IMR-90 (cell line): ENCODE results near the gene TNRC6B. TPM values are rescaled to one million over a fixed set of nuclear protein-coding genes. Genes with fewer than 3 reads are reported as not detected.
"Not testable (repeated sequence)": the region's sequence is repeated elsewhere in the genome, so short reads cannot be mapped to it uniquely, and the experiment has no call there.

Experiments
- ATAC-seq: fragments of 200-7000 bp; cut with Tn5 transposase; 2 replicates; pipeline ENCODE4 v1.9.1; 2020; ENCODE audit warnings: low read depth, mild to moderate bottlenecking, moderate library complexity
- BruUV-seq: library from RNA; stranded (reverse); fragments of 400-500 nt; replicated peaks from 2 replicates; lab custom pipeline; 2021; lab: Mats Ljungman, UMichigan
- CTCF ChIA-PET: fragments of 300-600 bp; formaldehyde crosslinking; extraction: SDS; loops from one replicate; lab custom pipeline; 2021; ENCODE audit warnings: antibody characterized with exemption; lab: Yijun Ruan, JAX
- POLR2A ChIA-PET: fragments of 300-600 bp; sonication (Branson Sonifier 250); formaldehyde crosslinking; loops from one replicate; lab custom pipeline; 2022; ENCODE audit warnings: antibody characterized with exemption; ENCODE audit not compliant: unreplicated experiment; lab: Charles Lee
- DNase-seq: peaks from one replicate; pipeline ENCODE4 v3.0.0; 2013
- H2AFZ ChIP-seq: replicated peaks from 2 replicates; pipeline ENCODE3; 2013; ENCODE audit warnings: low read length, mild to moderate bottlenecking; ENCODE audit not compliant: poor library complexity
- H2AK5ac ChIP-seq: 2 replicates; pipeline ENCODE4 v1.6.1; 2013; ENCODE audit warnings: low read depth, low read length, inconsistent platforms
- H2AK9ac ChIP-seq: replicated peaks from 2 replicates; pipeline ENCODE3; 2013; ENCODE audit warnings: mild to moderate bottlenecking, low read depth, low read length, moderate library complexity; ENCODE audit not compliant: poor library complexity
- H2BK120ac ChIP-seq: 2 replicates; pipeline ENCODE4 v1.6.1; 2013; ENCODE audit warnings: low read depth, low read length, inconsistent platforms
- H2BK15ac ChIP-seq: 3 replicates; pipeline ENCODE4 v1.6.1; 2013; ENCODE audit warnings: low read depth, low read length, inconsistent platforms
- H2BK20ac ChIP-seq: 2 replicates; pipeline ENCODE4 v1.6.1; 2013; ENCODE audit warnings: low read depth, mild to moderate bottlenecking, inconsistent platforms, low read length, moderate library complexity
- H2BK5ac ChIP-seq: 2 replicates; pipeline ENCODE4 v1.6.1; 2013; ENCODE audit warnings: mild to moderate bottlenecking, low read depth, low read length, inconsistent platforms; ENCODE audit not compliant: poor library complexity, severe bottlenecking
- H3K14ac ChIP-seq: replicated peaks from 2 replicates; pipeline ENCODE4 v1.6.1; 2013; ENCODE audit warnings: low read depth, low read length, inconsistent platforms
- H3K18ac ChIP-seq: 2 replicates; pipeline ENCODE4 v1.6.1; 2013; ENCODE audit warnings: low read depth, low read length, control low read depth
- H3K23ac ChIP-seq: 2 replicates; pipeline ENCODE4 v1.6.1; 2013; ENCODE audit warnings: low read depth, low read length, inconsistent platforms
- H3K27ac ChIP-seq: 2 replicates; pipeline ENCODE4 v1.5.1; 2013; ENCODE audit warnings: mild to moderate bottlenecking, control low read depth, low read length; ENCODE audit not compliant: insufficient read depth
- H3K27me3 ChIP-seq: 2 replicates; pipeline ENCODE4 v1.6.1; 2013; ENCODE audit warnings: low read length; ENCODE audit not compliant: control insufficient read depth, insufficient read depth
- H3K36me3 ChIP-seq: 2 replicates; pipeline ENCODE4 v1.6.1; 2013; ENCODE audit warnings: low read length, mixed read lengths; ENCODE audit not compliant: control insufficient read depth, insufficient read depth
- H3K4ac ChIP-seq: 2 replicates; pipeline ENCODE4 v1.6.1; 2013; ENCODE audit warnings: low read depth, low read length, inconsistent platforms
- H3K4me1 ChIP-seq: 2 replicates; pipeline ENCODE4 v1.6.1; 2013; ENCODE audit warnings: low read length, mixed read lengths; ENCODE audit not compliant: control insufficient read depth, insufficient read depth
- H3K4me2 ChIP-seq: 2 replicates; pipeline ENCODE4 v1.6.1; 2013; ENCODE audit warnings: low read depth, mild to moderate bottlenecking, control low read depth, low read length, moderate library complexity
- H3K4me3 ChIP-seq: 2 replicates; pipeline ENCODE4 v1.5.1; 2013; ENCODE audit warnings: low read depth, mild to moderate bottlenecking, control low read depth, low read length, moderate library complexity; ENCODE audit not compliant: insufficient read depth
- H3K56ac ChIP-seq: 2 replicates; pipeline ENCODE4 v1.6.1; 2013; ENCODE audit warnings: low read length, inconsistent platforms; ENCODE audit not compliant: insufficient read depth; ENCODE audit errors: extremely low read depth
- H3K79me1 ChIP-seq, 2 experiments: 2 replicates each; pipeline ENCODE4 v1.6.1; 2013; ENCODE audit warnings: low read length in 2 of 2, inconsistent platforms in 1 of 2, low read depth in 1 of 2
- H3K9ac ChIP-seq: 2 replicates; pipeline ENCODE4 v1.6.1; 2013; ENCODE audit warnings: low read depth, low read length, control low read depth
- H3K9me1 ChIP-seq: 2 replicates; pipeline ENCODE4 v1.6.1; 2013; ENCODE audit warnings: low read length, inconsistent platforms; ENCODE audit not compliant: insufficient read depth
- H3K9me3 ChIP-seq: 2 replicates; pipeline ENCODE4 v1.6.1; 2013; ENCODE audit warnings: low read length; ENCODE audit not compliant: control insufficient read depth, insufficient read depth
- H4K20me1 ChIP-seq: 2 replicates; pipeline ENCODE4 v1.6.1; 2013; ENCODE audit warnings: low read length, inconsistent platforms; ENCODE audit not compliant: insufficient read depth
- H4K5ac ChIP-seq: 2 replicates; pipeline ENCODE4 v1.6.1; 2013; ENCODE audit warnings: mild to moderate bottlenecking, low read depth, low read length, control low read depth
- H4K8ac ChIP-seq, 2 experiments: 2 replicates each; pipeline ENCODE4 v1.6.1; 2013; ENCODE audit warnings: low read depth in 2 of 2, low read length in 2 of 2, control low read depth in 1 of 2, inconsistent platforms in 1 of 2
- H4K91ac ChIP-seq: 2 replicates; pipeline ENCODE4 v1.6.1; 2013; ENCODE audit warnings: low read depth, low read length, inconsistent platforms; ENCODE audit not compliant: insufficient read depth
- USF2 ChIP-seq: fragments of 150-350 bp; IDR thresholded peaks from 2 replicates; pipeline ENCODE4 v1.6.1; 2017; ENCODE audit warnings: mild to moderate bottlenecking, antibody characterized with exemption, low read length, low read depth
- WGBS, 2 experiments: methylation state at CpG; one replicate each; pipeline versions ENCODE4 v1.1.5 to v1.1.7; 2013; ENCODE audit warnings: missing lambda C conversion rate in 2 of 2; ENCODE audit not compliant: insufficient read length in 1 of 2; ENCODE audit errors: extremely low coverage in 2 of 2; 5-methylcytosine and 5-hydroxymethylcytosine counted together
- dilution Hi-C: fragments of 300-500 bp; cut with HindIII; formaldehyde crosslinking; loops from one replicate; pipeline ENCODE4 v1.14.3; 2018; ENCODE audit warnings: low sequenced_read_pairs; ENCODE audit not compliant: unreplicated experiment
- in situ Hi-C: fragments of 300-500 bp; cut with MboI; formaldehyde crosslinking; loops from 3 replicates; pipeline ENCODE4 v1.14.3; 2019; ENCODE audit warnings: low sequenced_read_pairs, inconsistent platforms, mixed read lengths
- intact Hi-C: fragments of 100-400 bp; cut with micrococcal nuclease; formaldehyde crosslinking; loops from 2 replicates; pipeline ENCODE4 v1.10.0; 2022
- polyA plus RNA-seq, 3 experiments: library from polyadenylated mRNA; depleted of rRNA; stranded (reverse); fragments of >200 nt; gene quantifications; 2 replicates each; pipeline ENCODE4 v1.2.3, GENCODE V29; 2012; ENCODE audit warnings: low replicate concordance in 1 of 3
- total RNA-seq: library from RNA; depleted of rRNA; stranded (reverse); fragments of >200 nt; gene quantifications from 2 replicates; pipeline ENCODE4 v1.2.3, GENCODE V29; 2012

The TNRC6B gene
- total and polyA plus RNA-seq, 2 of the 4 experiments (the other 2 are of a cell fraction) = 3.9 to 17.0 TPM

GRCh38 chr22:40196628-40197360 lies 19.1 kb downstream of the TNRC6B start (continued):
- TF ChIP-seq USF2 = no peak

- peaks cover 85% of the 10 kb centered on the region for H4K20me1 ChIP-seq
- H4K8ac ChIP-seq, intact Hi-C loops, H3K14ac ChIP-seq, H3K4me3 ChIP-seq, H3K18ac ChIP-seq, H3K27ac ChIP-seq, H3K36me3 ChIP-seq, DNase-seq, H2AFZ ChIP-seq, H3K4me2 ChIP-seq, H3K9ac ChIP-seq, POLR2A ChIA-PET, dilution Hi-C loops, H3K56ac ChIP-seq, H3K23ac ChIP-seq, H2BK5ac ChIP-seq, H2AK9ac ChIP-seq, H4K5ac ChIP-seq, ATAC-seq, H3K4ac ChIP-seq, H2BK15ac ChIP-seq, BruUV-seq, H3K27me3 ChIP-seq, H2BK20ac ChIP-seq, H2BK120ac ChIP-seq, H3K9me3 ChIP-seq, H4K91ac ChIP-seq: not testable (repeated sequence)
- H3K4me1 ChIP-seq = peaks cover 17% of the 10 kb centered on the region
- peaks cover 23% of the 10 kb centered on the region for H3K9me1 ChIP-seq
- whole genome bisulfite sequencing, 2 experiments = 91% methylated on average over 4 of the region's 9 CpGs; no CpG with 5 or more reads in 1 of the 2 experiments
- in situ Hi-C loops = loop anchor here (5.0 kb wide), 1 partner anchor 50 kb away; no protein-coding TSS in a partner anchor
- peaks cover 40 to 84% of the 10 kb centered on the region in 2 experiments for H3K79me1 ChIP-seq
- peak overlapping the region; percentile 32 for H2AK5ac ChIP-seq
- CTCF ChIA-PET = interaction anchor here (0.7 kb wide), 1 partner anchor 458 kb away, joined by 4 read pairs; no protein-coding TSS in a partner anchor
These were observed 19.7 kb downstream of the TNRC6B start for GRCh38 chr22:40197421-40197820.
